GM21723 (cell line): ENCODE data around the gene KRTAP10-6.
"Not testable (repeated sequence)": the region's sequence is repeated elsewhere in the genome, so short reads cannot be mapped to it uniquely, and the experiment has no call there.

Source experiments
- ATAC-seq: cut with Tn5 transposase; IDR thresholded peaks from one replicate; pipeline ENCODE4 v1.9.1; 2021; ENCODE audit warnings: mild to moderate bottlenecking, moderate library complexity; ENCODE audit not compliant: unreplicated experiment

The KRTAP10-6 gene

GRCh38 chr21:44600118-44600978, 8.0 kb upstream of the KRTAP10-6 start, which contains the start of gene KRTAP10-7:
Gene KRTAP10-7 (plus strand): TSS chr21:44600597. CDS start chr21:44600622, 25 bp downstream.
- not testable (repeated sequence) for ATAC-seq

- ATAC-seq: no peak
Observed at GRCh38 chr21:44599264-44600029, 7.1 kb upstream of the KRTAP10-6 start.

- ATAC-seq: no peak
Observed at GRCh38 chr21:44598061-44598460, 5.8 kb upstream of the KRTAP10-6 start.

GRCh38 chr21:44596068-44596725, 3.9 kb upstream of the KRTAP10-6 start:
- no peak for ATAC-seq

GRCh38 chr21:44595524-44595923, 3.2 kb upstream of the KRTAP10-6 start:
- ATAC-seq: no peak

- no peak for ATAC-seq
Observed at GRCh38 chr21:44594406-44594916, 2.2 kb upstream of the KRTAP10-6 start.

GRCh38 chr21:44593598-44594405, 1.5 kb upstream of the KRTAP10-6 start:
- ATAC-seq: no peak

- not testable (repeated sequence) for ATAC-seq
Observed at GRCh38 chr21:44591801-44592130, 539 bp downstream of the KRTAP10-6 start.

- ATAC-seq: not testable (repeated sequence)
Observed at GRCh38 chr21:44590897-44591800, 1.2 kb downstream of the KRTAP10-6 start.

GRCh38 chr21:44590311-44590721, 2.0 kb downstream of the KRTAP10-6 start:
- no peak for ATAC-seq

GRCh38 chr21:44589586-44590305, 2.6 kb downstream of the KRTAP10-6 start:
- no peak for ATAC-seq

GRCh38 chr21:44589094-44589493, 3.2 kb downstream of the KRTAP10-6 start:
- ATAC-seq: no peak

GRCh38 chr21:44585892-44586291, 6.4 kb downstream of the KRTAP10-6 start:
- no peak for ATAC-seq

GRCh38 chr21:44583800-44584147, 8.5 kb downstream of the KRTAP10-6 start:
- ATAC-seq: no peak

- ATAC-seq: no peak
Observed at GRCh38 chr21:44583089-44583799, 9.1 kb downstream of the KRTAP10-6 start.

- ATAC-seq: no peak
Observed at GRCh38 chr21:44582055-44582454, 10.2 kb downstream of the KRTAP10-6 start.

- no peak for ATAC-seq
Observed at GRCh38 chr21:44581158-44581557, 11.1 kb downstream of the KRTAP10-6 start.

- not testable (repeated sequence) for ATAC-seq
Observed at GRCh38 chr21:44580231-44580821, 12.0 kb downstream of the KRTAP10-6 start, which contains the start of gene KRTAP10-5. Gene KRTAP10-5 (minus strand): TSS chr21:44580604. CDS start chr21:44580578, 26 bp downstream.
